GM18909 (cell line): ENCODE measurements around the gene RPS6KA5.
A peak's percentile ranks its signal among the peaks of the same experiment; 100 is the strongest.
"Not testable (repeated sequence)": the region's sequence is repeated elsewhere in the genome, so short reads cannot be mapped to it uniquely, and the experiment has no call there.

Experiments
- ATAC-seq: cut with Tn5 transposase; IDR thresholded peaks from one replicate; pipeline ENCODE4 v1.9.1; 2021; ENCODE audit warnings: mild to moderate bottlenecking; ENCODE audit not compliant: unreplicated experiment, poor library complexity

RPS6KA5 gene

DNA sequence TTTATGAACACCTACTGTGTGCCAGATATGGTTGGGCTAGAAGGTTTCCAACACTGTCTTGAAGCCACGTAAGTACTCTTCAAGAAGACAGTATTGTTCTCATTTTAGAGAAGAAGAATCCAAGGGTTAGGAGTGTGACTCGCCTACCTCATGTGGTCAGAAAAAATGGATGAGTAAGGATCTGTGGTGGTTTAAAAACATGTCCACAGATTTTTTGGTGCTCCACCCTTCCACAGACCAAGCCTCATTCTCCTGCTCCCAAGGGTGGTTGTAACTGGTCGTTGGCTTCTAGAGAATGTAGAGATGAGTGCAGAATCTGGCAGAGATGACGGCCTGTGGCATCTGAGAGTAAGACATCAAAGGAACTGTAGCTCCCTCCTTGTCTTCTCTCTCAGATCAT is 213.9 kb downstream of the RPS6KA5 start:
- ATAC-seq, result no peak

DNA sequence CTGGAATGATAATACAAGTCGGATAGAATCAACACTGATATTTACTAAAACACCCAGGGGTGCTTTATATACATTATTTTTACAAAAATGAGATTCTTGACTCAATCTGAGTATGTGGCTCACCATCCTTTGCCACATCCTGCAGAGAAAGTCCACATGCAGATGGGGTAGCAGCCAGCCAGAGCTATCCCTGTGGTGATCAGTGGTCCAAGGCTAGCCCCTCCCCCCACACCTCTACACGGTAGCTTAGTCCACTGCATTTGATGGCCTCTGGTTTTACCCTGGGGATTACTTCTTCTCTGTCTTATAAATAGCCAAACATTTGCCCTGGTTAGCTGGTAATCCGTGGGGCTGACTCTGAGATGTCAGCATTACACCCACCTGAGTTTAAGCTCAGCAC is 216.1 kb downstream of the RPS6KA5 start:
- ATAC-seq, result no peak

DNA sequence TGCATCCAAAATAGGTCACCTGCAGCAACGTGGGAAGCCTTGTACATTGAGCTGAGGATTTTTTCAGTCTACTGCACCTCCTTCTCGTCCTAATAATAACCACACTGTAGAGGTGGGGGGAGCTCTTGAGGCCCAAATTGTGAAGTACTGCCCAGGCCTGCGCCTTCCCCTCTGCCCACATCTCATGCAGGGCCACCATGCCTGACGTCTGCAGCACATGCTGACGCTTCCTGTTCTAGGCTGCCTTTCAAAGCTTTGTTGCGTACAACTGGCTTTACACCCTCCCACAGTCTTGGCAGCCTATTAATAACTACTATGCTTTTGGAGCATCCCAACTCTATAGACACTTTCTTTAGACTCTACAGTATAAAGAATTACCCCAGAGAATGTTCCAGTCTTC is 217.7 kb downstream of the RPS6KA5 start:
- ATAC-seq, result no peak

DNA sequence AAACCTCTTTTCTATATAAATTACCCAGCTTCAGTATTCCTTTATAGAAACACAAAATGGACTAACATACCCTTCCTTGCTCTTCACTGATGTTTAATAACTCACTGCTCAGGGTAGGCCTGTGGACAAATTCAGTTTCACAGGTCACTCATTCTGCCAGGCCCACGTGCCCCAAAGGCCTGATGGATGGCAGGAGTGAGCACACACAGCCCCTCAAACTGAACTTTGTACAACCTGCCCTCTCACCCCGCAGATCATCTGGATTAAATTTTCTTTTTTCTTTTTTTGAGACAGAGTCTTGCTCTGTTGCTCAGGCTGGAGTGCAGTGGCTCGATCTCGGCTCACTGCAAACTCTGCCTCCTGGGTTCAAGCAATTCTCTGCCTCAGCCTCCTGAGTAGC is 219.8 kb downstream of the RPS6KA5 start:
- ATAC-seq, result not testable (repeated sequence)

DNA sequence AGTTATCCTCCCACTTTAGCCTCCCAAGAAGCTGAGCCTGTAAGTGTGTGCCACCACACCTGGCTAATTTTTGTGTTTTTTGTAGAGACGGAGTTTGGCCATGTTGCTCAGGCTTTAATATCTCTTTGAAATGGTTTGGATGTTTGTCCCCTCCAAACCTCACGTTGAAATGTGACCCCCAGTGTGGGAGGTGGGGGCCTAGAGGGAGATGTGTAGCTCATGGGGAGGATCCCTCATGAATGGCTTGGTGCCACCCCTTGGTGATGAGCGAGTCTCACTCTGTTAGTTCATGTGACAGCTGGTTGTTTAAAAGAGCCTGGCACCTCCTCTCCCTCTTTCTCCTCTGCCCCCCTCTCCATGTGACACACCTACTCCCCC is 220.6 kb downstream of the RPS6KA5 start:
- no peak for ATAC-seq

DNA sequence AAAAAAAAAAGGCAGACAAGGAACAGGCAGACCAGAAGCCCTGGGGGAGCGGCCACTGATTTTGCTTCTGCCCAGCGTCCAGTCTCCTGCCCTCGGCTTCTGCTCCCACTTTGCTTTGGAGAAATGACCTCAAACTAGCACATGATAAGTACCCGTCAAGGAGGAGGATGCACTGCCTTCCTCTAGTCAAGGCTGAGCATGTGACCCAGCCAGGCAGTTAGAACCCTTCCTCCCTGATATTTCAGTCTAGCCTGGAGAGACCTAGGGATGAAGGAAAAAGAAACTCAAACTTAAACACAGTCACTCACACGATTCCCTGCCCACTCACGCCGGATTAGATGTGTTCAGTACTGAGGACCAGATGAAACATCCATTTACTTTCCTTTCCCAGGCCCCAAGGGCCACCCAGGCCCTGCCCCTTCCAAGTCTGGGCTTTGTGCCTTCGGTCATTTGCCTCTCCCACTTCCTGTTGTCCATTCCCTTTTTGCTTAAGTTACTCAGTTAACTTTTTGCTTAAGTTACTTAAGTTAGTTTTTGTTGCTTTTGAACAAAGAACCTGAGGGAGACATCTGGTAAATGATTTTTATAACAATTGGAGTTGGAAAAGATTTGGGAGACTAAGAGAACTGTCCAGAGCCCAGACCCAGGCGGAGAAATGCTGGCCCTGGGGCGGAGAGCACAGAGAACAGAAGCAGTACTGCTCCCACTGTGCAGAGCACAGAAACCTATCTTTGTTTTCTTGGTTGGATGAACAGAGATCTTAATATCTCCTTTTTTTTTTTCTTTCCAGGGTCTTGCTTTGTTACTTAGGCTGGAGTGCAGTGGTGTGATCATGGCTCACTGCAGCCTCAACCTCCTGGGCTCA is 221.2 kb downstream of the RPS6KA5 start:
- ATAC-seq, result no peak

DNA sequence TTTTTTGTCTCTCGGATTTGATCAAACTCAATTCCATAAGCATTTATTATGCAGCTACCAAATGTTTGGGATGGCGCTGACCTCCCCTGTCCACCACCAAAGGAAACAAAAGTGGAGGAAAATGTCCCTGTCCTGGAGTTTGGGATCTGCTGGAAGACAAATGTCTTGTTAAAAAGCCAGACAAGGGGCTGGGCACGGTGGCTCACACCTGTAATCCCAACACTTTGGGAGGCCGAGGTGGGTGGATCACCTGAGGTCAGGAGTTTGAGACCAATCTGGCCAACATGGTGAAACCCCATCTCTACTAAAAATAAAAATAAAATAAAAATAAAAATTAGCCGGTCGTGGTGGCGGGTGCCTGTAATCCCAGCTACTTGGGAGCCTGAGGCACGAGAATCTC is 221.9 kb downstream of the RPS6KA5 start:
- not testable (repeated sequence) for ATAC-seq

DNA sequence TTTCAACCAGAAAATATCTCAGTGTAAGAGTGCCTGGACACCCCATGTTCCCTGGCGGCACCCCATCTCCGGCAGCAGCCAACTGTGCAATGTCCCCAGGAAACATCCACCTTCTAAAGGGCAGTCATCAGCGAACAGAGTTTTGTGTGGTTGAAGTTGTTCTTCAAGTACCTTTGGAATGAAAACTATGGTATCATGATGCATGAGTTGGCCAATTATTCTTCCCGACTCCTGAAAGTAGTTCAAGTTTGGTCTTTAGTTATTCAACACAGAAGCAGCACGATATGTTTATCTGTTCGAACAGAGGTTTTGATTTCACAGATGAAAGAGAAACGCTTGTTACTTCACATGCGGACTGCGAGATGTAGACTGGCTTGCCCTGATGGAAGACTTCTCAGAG is 223.1 kb downstream of the RPS6KA5 start:
- no peak for ATAC-seq

DNA sequence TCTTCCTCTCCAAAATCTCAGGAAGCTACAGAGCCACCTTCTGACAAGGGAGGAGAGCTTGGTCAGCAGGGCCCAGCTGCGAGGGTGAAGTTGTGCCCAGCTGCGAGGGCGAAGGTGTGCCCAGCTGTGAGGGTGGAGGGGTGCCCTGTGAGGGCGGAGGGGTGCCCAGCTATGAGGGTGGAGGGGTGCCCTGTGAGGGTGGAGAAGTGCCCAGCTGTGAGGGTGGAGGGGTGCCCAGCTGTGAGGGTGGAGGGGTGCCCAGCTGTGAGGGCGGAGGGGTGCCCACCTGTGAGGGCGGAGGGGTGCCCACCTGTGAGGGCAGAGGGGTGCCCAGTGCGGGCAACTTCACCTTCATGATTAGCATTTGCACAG is 223.8 kb downstream of the RPS6KA5 start:
- ATAC-seq, result no peak

DNA sequence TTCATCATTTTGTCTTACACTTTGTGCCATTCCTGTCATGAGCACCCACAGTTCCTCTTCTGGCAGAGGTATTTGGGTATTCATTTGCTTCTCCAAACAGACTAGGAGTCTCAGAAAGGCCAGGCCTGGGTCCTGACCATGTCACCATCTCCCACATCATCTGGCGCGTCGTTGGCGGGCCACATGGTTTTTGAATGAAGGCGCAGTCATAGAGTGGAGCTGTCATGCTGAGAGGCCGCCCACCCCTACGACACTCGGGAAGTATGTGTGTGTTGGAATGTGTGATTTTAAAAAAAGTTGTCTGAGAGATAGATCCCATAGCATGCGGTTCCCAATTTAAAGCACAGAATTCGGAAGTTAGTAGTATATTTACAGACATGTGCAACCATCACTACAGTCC is 228.6 kb downstream of the RPS6KA5 start:
- no peak for ATAC-seq

DNA sequence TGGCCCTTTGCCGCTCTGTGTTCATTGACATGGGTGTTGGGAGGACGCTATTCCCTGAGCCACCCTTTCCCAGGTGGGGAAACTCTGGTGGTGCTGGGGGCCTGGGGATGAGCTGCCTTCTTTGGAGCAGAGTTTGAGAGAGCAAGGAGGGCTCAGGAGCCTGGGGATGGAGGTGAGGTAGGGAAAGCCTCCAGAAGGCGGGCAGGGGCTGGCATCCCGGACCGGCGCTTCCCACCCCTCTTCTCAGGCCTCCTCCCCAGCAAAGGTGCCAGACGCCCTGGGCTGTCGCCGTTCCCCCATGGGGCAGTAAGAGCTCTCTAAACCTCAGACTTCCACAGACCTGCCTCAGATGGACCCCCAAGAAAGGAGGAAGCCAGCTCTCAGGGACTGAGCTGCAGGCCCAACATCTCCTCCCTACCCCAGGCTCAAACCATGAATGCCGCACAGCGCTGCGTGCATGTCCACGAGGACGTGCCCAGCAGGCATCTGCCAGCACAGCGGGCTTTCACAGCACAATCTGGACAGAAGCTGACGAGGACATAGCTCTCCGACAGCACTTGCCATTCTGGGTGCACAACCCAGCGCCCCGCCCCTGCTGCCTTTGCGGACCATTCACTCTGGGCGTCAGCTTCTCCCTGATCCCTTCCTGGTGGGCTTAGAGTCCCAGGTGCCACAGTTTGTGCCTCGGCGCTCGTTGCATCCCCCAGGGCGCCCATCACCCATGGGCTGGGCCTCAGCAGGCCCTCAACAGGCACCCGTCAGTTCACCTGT is 229.3 kb downstream of the RPS6KA5 start:
- no peak for ATAC-seq

DNA sequence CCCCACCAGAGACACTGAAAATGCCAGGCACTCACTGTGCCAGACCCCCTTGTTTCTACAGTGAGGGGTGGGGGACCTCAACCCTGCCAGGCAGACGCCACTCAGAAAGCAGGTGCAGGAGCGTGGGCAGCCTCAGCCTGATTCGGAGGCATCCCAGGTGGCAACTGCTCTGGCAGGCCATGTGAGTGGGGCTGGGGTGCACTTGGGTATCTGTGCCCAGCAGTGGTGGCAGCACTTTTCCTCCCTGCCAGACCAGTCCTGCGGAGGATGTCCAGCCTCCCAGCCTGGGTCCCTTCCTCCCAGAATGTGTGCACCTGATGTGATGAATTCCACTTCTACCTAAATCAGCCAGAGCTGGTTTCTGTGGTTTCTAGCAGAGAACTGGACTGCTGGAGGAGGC is 230.8 kb downstream of the RPS6KA5 start:
- no peak for ATAC-seq

DNA sequence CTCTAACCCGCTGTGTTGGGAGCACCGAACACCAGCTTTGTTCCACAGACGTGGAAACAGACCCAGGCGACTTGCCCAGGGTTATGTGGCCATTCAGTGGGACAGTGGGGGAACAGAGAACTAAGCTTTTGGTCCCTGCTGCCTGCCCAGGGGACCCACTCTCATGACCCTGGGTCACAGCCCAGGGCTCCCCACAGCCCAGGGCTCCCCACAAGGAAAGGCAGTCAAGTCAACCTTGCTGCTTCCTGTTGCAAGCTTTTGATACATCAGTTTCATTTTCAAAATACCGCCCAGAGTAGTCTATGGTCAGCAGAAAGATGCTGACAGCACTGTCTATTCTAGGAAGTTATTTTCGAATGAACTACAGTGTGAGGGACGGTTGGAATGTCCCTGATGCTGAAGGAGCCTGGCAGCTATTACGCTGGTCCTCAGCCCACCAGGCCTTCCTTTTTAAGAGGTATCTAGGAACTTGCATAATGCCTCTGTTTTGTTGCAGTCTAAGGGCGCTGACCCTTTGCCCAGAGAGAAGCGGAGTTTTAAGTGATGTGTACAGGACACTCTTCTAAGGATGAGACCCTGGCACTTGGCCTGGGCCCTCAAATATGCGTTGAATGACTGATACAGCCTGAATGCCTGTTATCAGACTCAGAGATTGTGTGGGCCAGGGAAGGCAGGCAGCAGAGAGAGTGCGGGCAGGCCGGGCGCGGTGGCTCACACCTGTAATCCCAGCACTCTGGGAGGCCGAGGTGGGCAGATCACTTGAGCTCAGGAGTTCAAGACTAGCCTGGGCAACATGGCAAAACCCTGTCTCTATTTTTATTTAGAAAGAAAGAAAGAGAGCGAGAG is 231.6 kb downstream of the RPS6KA5 start:
- ATAC-seq, result peak; percentile 51

DNA sequence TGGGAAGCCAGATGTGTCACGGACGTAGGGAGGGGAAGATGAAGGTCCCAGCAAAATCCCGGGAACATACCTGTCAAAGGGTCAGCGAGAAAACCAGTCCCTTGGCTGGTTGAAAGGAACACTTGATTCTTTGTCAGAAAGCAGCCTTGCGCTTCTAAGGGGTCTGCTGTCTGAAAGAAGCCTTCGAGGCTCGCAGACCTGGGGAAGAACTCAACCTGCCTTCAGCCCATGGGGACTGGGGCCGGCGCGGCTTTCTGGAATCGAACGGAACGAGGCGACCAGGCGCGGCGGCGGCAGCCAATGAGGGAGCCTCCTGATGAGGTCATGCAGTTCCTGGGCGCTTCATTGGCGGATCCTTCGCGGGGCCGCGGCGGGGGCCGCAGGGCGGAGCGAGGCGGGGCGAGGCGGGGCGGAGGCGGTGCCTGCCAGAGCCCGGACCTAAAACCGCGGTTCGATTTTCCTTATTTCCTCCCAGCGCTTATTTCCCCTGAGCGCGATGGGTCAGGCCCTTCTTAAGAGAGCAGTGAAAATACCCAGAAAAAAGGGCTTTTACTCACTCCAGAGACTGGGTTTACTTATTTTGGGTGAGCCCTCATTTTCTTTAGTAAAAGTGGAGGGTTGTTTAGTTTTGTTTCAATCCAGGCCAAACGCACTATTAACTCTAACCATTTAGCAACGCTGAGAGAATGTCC is 232.4 kb downstream of the RPS6KA5 start:
- peak; percentile 99 for ATAC-seq

DNA sequence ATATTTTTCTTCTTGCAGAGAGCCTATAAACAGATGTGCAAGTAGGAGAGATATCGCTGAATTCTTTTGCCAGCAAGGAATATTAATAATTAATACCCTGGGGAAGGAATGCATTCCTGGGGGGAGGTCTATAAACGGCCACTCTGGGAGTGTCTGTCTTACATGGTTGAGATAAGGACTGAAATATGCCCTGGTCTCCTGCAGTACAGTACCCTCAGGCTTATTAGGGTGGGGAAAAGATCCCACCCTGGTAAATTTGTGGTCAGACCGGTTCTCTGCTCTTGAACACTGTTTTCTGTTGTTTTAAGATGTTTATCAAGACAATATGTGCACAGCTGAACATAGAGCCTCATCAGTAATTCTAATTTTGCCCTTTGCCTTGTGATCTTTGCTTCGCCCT is 236.9 kb downstream of the RPS6KA5 start:
- ATAC-seq, result not testable (repeated sequence)

DNA sequence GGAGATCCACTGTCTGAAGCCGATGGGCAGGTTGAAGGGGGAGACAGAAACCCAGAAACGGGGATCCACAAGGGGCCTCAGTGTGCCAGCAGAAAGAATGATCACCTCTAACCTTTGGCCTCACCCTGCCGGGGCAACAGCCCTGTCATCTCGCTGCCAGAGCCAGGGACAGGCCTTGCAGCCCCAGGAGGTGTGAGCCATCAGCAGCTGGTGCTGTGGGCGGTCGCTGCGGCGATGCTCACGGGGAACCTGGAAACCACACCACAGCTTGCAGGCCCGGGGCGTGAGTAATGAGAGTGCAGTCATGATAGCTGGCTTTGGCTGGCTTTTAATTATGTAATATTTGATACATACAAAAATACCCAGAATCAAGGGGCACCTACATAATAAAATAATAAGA is 239.5 kb downstream of the RPS6KA5 start:
- peak; percentile 86 for ATAC-seq

DNA sequence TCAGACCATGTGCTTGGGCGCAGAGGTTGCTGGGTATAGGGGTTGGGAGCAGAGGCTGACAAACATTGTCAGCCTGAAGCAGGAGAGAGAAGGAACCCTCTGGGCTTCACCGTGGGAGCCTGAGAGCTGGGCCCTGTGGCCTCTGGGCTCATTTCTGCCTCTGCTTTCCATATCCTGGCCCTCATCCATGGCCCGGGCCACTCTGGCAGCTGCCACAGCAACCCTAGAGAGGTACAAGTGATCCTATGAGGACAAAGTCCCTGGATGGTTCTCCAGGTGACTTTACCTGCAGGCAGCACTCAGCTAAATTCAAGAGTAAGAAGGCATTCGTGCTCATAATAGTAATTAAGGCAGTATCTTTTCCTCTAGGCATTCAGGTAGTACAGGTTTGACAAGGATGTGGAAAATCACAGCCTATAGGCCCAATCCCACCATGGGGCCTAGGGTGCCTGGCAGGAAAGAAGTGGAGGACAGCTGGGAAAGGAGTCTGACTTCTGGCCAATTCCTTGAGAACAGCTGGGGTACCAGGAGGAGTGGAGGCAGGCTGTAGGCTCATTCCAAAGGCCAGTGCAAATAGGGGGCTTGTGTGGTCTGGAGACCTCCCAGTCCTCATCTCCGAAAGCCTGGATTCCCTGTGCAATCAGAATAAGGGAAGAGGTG is 240.6 kb downstream of the RPS6KA5 start:
- no peak for ATAC-seq

DNA sequence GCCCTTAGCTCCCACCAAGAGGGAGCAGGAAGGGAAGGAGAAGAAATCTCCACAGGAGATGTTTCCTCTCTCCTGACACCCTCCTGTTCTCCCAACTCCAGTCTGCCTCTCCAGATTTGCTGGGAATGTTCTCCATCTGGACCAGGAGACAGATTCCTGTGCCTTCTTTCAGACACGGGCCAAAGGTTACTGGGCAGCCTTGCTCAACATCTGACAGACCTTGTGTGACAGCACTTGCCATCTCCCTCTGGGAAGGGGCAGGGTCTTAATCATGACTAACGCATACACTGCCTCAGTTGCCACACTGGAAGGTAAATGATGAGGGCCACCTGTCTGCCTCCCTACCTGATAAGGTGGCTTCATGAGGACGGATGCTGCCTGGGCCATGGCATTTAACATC is 241.7 kb downstream of the RPS6KA5 start:
- no peak for ATAC-seq

DNA sequence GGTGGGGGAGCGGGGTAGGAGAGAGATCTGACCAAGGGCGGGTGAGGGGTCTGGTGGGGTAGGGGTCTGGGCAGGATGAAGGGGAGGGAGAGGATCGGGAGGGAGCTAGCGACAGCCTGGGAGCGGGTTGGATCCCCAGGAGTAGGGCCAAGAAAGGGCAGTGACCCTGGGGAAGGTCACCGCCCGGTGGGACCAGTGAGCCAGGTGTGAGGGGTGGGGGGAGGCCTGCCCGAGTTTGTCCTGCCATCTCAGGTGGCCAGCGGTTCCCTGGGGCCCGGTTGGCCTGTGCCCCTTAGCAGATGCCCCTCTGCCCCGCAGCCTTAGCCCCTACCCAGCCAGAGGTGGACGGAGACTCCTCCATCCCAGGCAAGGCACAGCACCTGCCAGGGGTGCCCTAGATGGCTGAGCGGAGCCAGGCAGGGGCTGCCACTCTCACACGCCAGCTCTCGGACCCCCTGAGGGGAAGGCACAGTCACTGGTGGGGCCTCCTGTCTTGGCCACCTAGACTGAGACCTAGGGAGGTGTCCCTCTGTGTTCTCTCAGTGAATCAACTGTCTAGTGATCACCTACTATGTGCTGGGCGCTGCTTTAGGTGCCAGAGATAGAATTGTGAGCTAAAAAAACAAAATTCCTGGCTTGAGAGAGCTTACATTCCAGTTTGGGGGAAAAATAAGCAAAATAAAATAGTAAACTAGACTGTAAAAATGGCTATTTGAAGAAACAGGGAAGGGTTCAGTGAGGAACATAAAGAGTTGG is 243.6 kb downstream of the RPS6KA5 start:
- ATAC-seq, result no peak
